Middle frontal gyrus (tissue), 1 donor: ENCODE results near the gene IRAG1.

Source experiments
- DNase-seq: peaks from one replicate; pipeline ENCODE4 v3.0.0-alpha.2; 2015; ENCODE audit warnings: low spot score; ENCODE audit errors: extremely low spot score

Gene IRAG1

GRCh38 chr11:10669258-10670033 is 24.1 kb downstream of the IRAG1 start:
- DNase-seq: no peak

GRCh38 chr11:10667521-10667885 is 26.1 kb downstream of the IRAG1 start:
- DNase-seq: no peak

- no peak for DNase-seq
Observed at GRCh38 chr11:10666556-10667520, 26.7 kb downstream of the IRAG1 start.

- DNase-seq: no peak
Observed at GRCh38 chr11:10664496-10664895, 29.1 kb downstream of the IRAG1 start.

- DNase-seq: no peak
Observed at GRCh38 chr11:10663990-10664389, 29.6 kb downstream of the IRAG1 start.

GRCh38 chr11:10663365-10663764 is 30.2 kb downstream of the IRAG1 start:
- no peak for DNase-seq

GRCh38 chr11:10660323-10660722 is 33.2 kb downstream of the IRAG1 start:
- DNase-seq: no peak

- no peak for DNase-seq
Observed at GRCh38 chr11:10659339-10660216, 34.0 kb downstream of the IRAG1 start.

- DNase-seq: no peak
Observed at GRCh38 chr11:10658621-10659338, 34.8 kb downstream of the IRAG1 start.

- no peak for DNase-seq
Observed at GRCh38 chr11:10657308-10658271, 36.0 kb downstream of the IRAG1 start.

GRCh38 chr11:10655943-10656576 is 37.5 kb downstream of the IRAG1 start:
- no peak for DNase-seq

GRCh38 chr11:10655227-10655626 is 38.3 kb downstream of the IRAG1 start:
- no peak for DNase-seq

- DNase-seq: no peak
Observed at GRCh38 chr11:10654811-10655150, 38.8 kb downstream of the IRAG1 start.

- no peak for DNase-seq
Observed at GRCh38 chr11:10653946-10654810, 39.4 kb downstream of the IRAG1 start.

- no peak for DNase-seq
Observed at GRCh38 chr11:10653261-10653660, 40.3 kb downstream of the IRAG1 start.

GRCh38 chr11:10651656-10652361 is 41.7 kb downstream of the IRAG1 start:
- no peak for DNase-seq

- no peak for DNase-seq
Observed at GRCh38 chr11:10650630-10651029, 42.9 kb downstream of the IRAG1 start.

- DNase-seq: no peak
Observed at GRCh38 chr11:10650166-10650565, 43.4 kb downstream of the IRAG1 start.
